ENCODE data around the gene MCTP1. TPM values are rescaled to one million over a fixed set of nuclear protein-coding genes. Genes with fewer than 3 reads are reported as not detected.
"Not testable (repeated sequence)": the region's sequence is repeated elsewhere in the genome, so short reads cannot be mapped to it uniquely, and the experiment has no call there.

MCTP1 gene
- total and polyA plus RNA-seq, 2 donors from 2014 or later: 1.4 to 19.3 TPM

DNA sequence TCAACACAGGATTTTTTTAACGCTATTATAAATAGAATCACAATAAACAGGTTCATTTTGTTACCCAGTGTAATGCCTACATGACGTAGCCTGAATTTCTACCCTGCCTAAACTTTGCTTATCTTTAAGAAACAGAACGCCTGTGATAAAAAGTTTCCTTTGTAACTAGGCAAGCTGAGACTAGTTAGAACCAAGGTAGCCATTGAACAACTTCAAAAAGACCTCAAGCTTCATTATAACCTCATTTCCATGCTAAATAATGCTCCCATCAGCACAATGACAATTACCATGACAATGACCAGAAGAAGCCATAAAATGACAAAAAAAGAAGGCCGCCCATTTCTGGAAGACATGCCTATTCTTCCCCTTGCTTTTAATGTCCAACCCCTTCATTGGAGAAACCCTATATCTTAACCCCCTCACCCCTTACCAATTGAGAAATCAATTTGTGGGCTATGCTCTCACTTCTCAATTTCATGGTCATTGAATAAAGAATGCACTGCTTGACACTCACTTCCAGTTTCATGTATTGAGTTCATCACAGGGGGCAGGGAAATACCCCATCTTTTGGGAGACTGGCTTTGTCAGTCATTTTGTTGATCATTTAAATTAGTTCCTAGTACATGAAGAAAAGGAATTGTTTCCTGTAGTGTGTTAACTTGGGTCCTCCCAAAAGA, 276.8 kb downstream of the MCTP1 start:
- DNase-seq: no peak
- no peak overlapping the region for H3K4me3 ChIP-seq (ENCODE audit: low read length in 3 of 3)
- H3K36me3 ChIP-seq (ENCODE audit: control insufficient read depth in 2 of 3, insufficient read depth in 3 of 3, low read length in 3 of 3): no peaks in the 10 kb centered on the region
- H3K27me3 ChIP-seq (ENCODE audit: control insufficient read depth, insufficient read depth, low read length): no peaks in the 10 kb centered on the region
- intact Hi-C loops (cut with DNase I): no loop called here
- no peak for FAIRE-seq
- H3K4me1 ChIP-seq (ENCODE audit: control insufficient read depth in 2 of 3, insufficient read depth in 2 of 3, low read depth in 1 of 3, low read length in 3 of 3): no peaks in the 10 kb centered on the region
- H3K9ac ChIP-seq (ENCODE audit: low read length in 3 of 3): no peak overlapping the region
- TF ChIP-seq CTCF (IDR thresholded peaks at IDR 0.05; ENCODE audit: borderline replicate concordance, extremely low read depth, insufficient read depth): no peak
- no peaks in the 10 kb centered on the region for H3K9me3 ChIP-seq (ENCODE audit: control insufficient read depth in 2 of 3, insufficient read depth in 1 of 3, low read length in 3 of 3)
- no peak overlapping the region for H3K27ac ChIP-seq (ENCODE audit: low read depth in 2 of 2, low read length in 2 of 2)

- H3K27ac ChIP-seq (ENCODE audit: low read depth in 2 of 2, low read length in 2 of 2): no peak overlapping the region
- DNase-seq: no peak
- H3K9ac ChIP-seq (ENCODE audit: low read length in 3 of 3): no peak overlapping the region
- no peaks in the 10 kb centered on the region for H3K36me3 ChIP-seq (ENCODE audit: control insufficient read depth in 2 of 3, insufficient read depth in 3 of 3, low read length in 3 of 3)
- no peak overlapping the region for H3K4me3 ChIP-seq (ENCODE audit: low read length in 3 of 3)
- H3K27me3 ChIP-seq (ENCODE audit: control insufficient read depth, insufficient read depth, low read length): no peaks in the 10 kb centered on the region
- TF ChIP-seq CTCF (IDR thresholded peaks at IDR 0.05; ENCODE audit: borderline replicate concordance, extremely low read depth, insufficient read depth): no peak
- no peaks in the 10 kb centered on the region for H3K9me3 ChIP-seq (ENCODE audit: control insufficient read depth in 2 of 3, insufficient read depth in 1 of 3, low read length in 3 of 3)
- no peaks in the 10 kb centered on the region for H3K4me1 ChIP-seq (ENCODE audit: control insufficient read depth in 2 of 3, insufficient read depth in 2 of 3, low read depth in 1 of 3, low read length in 3 of 3)
- intact Hi-C loops (cut with DNase I): no loop called here
- no peak for FAIRE-seq
These were observed 279.1 kb downstream of the MCTP1 start for GRCh38 chr5:95005811-95006210.

DNA sequence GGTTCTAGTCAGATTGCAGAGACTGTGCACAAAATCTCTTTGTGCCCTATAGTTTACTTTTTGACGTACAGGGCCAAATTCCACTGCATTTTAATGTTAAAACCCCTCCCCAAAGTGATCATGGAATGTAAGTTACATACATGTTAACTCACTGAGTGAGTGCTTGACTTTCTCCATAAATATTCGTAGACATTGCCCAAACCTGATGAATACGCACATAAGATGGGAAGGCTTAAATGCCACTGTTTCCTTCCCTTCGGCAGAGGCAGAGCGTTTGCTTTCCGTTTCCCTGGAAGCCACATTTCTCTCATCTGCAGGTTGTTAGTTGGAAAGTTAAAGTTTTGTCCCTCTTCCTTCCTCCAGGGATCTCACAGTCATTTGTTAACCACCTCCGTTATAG, 286.2 kb downstream of the MCTP1 start:
- H3K27ac ChIP-seq (ENCODE audit: low read depth in 2 of 2, low read length in 2 of 2): no peak overlapping the region
- FAIRE-seq (no peak), DNase-seq (no peak)
- H3K9ac ChIP-seq (ENCODE audit: low read length in 3 of 3): no peak overlapping the region
- no peaks in the 10 kb centered on the region for H3K9me3 ChIP-seq (ENCODE audit: control insufficient read depth in 2 of 3, insufficient read depth in 1 of 3, low read length in 3 of 3)
- H3K36me3 ChIP-seq (ENCODE audit: control insufficient read depth in 2 of 3, insufficient read depth in 3 of 3, low read length in 3 of 3): no peaks in the 10 kb centered on the region
- no peaks in the 10 kb centered on the region for H3K4me1 ChIP-seq (ENCODE audit: control insufficient read depth in 2 of 3, insufficient read depth in 2 of 3, low read depth in 1 of 3, low read length in 3 of 3)
- H3K27me3 ChIP-seq (ENCODE audit: control insufficient read depth, insufficient read depth, low read length): no peaks in the 10 kb centered on the region
- intact Hi-C loops (cut with DNase I): no loop called here
- TF ChIP-seq CTCF (IDR thresholded peaks at IDR 0.05; ENCODE audit: borderline replicate concordance, extremely low read depth, insufficient read depth): no peak
- H3K4me3 ChIP-seq (ENCODE audit: low read length in 3 of 3): no peak overlapping the region

GRCh38 chr5:94994537-94994936, 290.4 kb downstream of the MCTP1 start:
- H3K27me3 ChIP-seq (ENCODE audit: control insufficient read depth, insufficient read depth, low read length); H3K27ac ChIP-seq (ENCODE audit: low read depth in 2 of 2, low read length in 2 of 2); H3K9me3 ChIP-seq (ENCODE audit: control insufficient read depth in 2 of 3, insufficient read depth in 1 of 3, low read length in 3 of 3); FAIRE-seq; H3K9ac ChIP-seq (ENCODE audit: low read length in 3 of 3); H3K4me1 ChIP-seq (ENCODE audit: control insufficient read depth in 2 of 3, insufficient read depth in 2 of 3, low read depth in 1 of 3, low read length in 3 of 3); H3K36me3 ChIP-seq (ENCODE audit: control insufficient read depth in 2 of 3, insufficient read depth in 3 of 3, low read length in 3 of 3); H3K4me3 ChIP-seq (ENCODE audit: low read length in 3 of 3); intact Hi-C loops (cut with DNase I); DNase-seq: not testable (repeated sequence)

Data from kidney (tissue), 14 donors.